Mammary epithelial cell (primary cell): ENCODE results near the gene GRP.

Experiments
- CTCF ChIP-seq, 2 donors: IDR thresholded peaks in 1 of 2; conservative IDR thresholded peaks in 1 of 2; 2 replicates each; pipeline ENCODE4 v1.5.1; 2011 to 2012; ENCODE audit warnings: inconsistent platforms in 2 of 2, low read length in 2 of 2, mild to moderate bottlenecking in 2 of 2, control low read depth in 1 of 2, low read depth in 1 of 2; ENCODE audit not compliant: insufficient read depth in 1 of 2; ENCODE audit errors: extremely low read depth in 1 of 2
- EZH2 ChIP-seq: IDR thresholded peaks from 2 replicates; pipeline ENCODE4 v1.6.1; 2012; ENCODE audit warnings: low read length, inconsistent platforms, borderline replicate concordance

- no peak for TF ChIP-seq CTCF (conservative IDR thresholded peaks at IDR 0.05 in 1 of 2, IDR thresholded peaks at IDR 0.05 in 1 of 2; ENCODE audit: extremely low read depth in 1 of 2, insufficient read depth in 1 of 2, low read depth in 1 of 2, low read length in 2 of 2)
- TF ChIP-seq EZH2 = no peak
Observed at GRCh38 chr18:59210299-59210698, 9.7 kb upstream of the GRP start.
